K562 (cell line): ENCODE data around the gene CD68. TPM values are rescaled to one million over a fixed set of nuclear protein-coding genes. Genes with fewer than 3 reads are reported as not detected.

Source experiments
- CBX1 ChIP-seq: sonication (generic); IDR thresholded peaks from 2 replicates; pipeline ENCODE4 v1.6.1; 2016; ENCODE audit warnings: antibody characterized with exemption, low read depth, mild to moderate bottlenecking
- CHCHD3 ChIP-seq: fragments of 250-450 bp; sonication (Bioruptor Pico); IDR thresholded peaks from 2 replicates; pipeline ENCODE4 v2.1.2; 2022; ENCODE audit warnings: mild to moderate bottlenecking
- HDAC1 ChIP-seq, 2 experiments: fragments of 450-650 bp; IDR thresholded peaks; 2 replicates each; pipeline ENCODE4 v1.6.1; 2016 to 2017; ENCODE audit warnings: inconsistent platforms in 1 of 2, mild to moderate bottlenecking in 1 of 2, moderate library complexity in 1 of 2
- JUND ChIP-seq, 2 experiments: IDR thresholded peaks; 2 replicates in 1 of 2; 3 replicates in 1 of 2; pipeline ENCODE4 v1.6.1; 2011; ENCODE audit warnings: borderline replicate concordance in 2 of 2, low read depth in 2 of 2, low read length in 2 of 2, improper control_type of control experiment in 1 of 2, missing biosample characterization in 1 of 2, missing genetic modification characterization in 1 of 2, missing genetic modification reagents in 1 of 2
- MGA ChIP-seq: fragments of 450-650 bp; IDR thresholded peaks from 2 replicates; pipeline ENCODE4 v1.6.1; 2016; ENCODE audit warnings: mild to moderate bottlenecking, moderate library complexity
- PBX2 ChIP-seq, 2 experiments: IDR thresholded peaks in 1 of 2; conservative IDR thresholded peaks in 1 of 2; 2 replicates each; pipeline ENCODE4 v1.6.1; 2016; ENCODE audit warnings: low read depth in 2 of 2, mild to moderate bottlenecking in 1 of 2, missing compliant biosample characterization in 1 of 2, missing genetic modification characterization in 1 of 2, moderate library complexity in 1 of 2
- POLR2B ChIP-seq: fragments of 450-650 bp; IDR thresholded peaks from 2 replicates; pipeline ENCODE4 v1.6.1; 2018; ENCODE audit warnings: low read depth; ENCODE audit not compliant: partially characterized antibody
- RBFOX2 ChIP-seq: fragments of 200-400 bp; formaldehyde crosslinking; IDR thresholded peaks from 2 replicates; pipeline ENCODE4 v1.6.1; 2017; ENCODE audit warnings: low read depth, mild to moderate bottlenecking, low read length, moderate library complexity
- TAF7 ChIP-seq: fragments of 450-650 bp; IDR thresholded peaks from 2 replicates; pipeline ENCODE4 v1.6.1; 2016; ENCODE audit warnings: missing genetic modification characterization, missing compliant biosample characterization
- THRAP3 ChIP-seq: fragments of 450-650 bp; IDR thresholded peaks from 2 replicates; pipeline ENCODE4 v1.6.1; 2016; ENCODE audit warnings: mild to moderate bottlenecking, inconsistent platforms, borderline replicate concordance
- ZBTB7A ChIP-seq: IDR thresholded peaks from 2 replicates; pipeline ENCODE4 v1.6.1; 2011; ENCODE audit warnings: low read depth, mild to moderate bottlenecking, low read length, moderate library complexity, borderline replicate concordance; ENCODE audit not compliant: control insufficient read depth
- polyA plus RNA-seq, 8 experiments: library from polyadenylated mRNA; depleted of rRNA in 4 of 8; stranded (reverse) in 5 of 8; unstranded in 3 of 8; fragments of >200 nt; fragmentation: Nextera tagmentation in 2 of 8; fragmentation: Illumina TruSeq in 1 of 8; extraction: Ambion mirVana in 2 of 8; extraction: Trizol in 1 of 8; gene quantifications; 2 replicates each; pipeline versions ENCODE4 v1.2.1 to v1.2.3, GENCODE V29; 2011 to 2014; ENCODE audit warnings: inconsistent platforms in 1 of 8, missing spikeins in 1 of 8
- total RNA-seq, 7 experiments: library from RNA; depleted of rRNA in 6 of 7; stranded (reverse); fragments of >200 nt in 6 of 7; fragmentation: Illumina TruSeq in 2 of 7; extraction: Trizol in 2 of 7; gene quantifications; 2 replicates each; pipeline versions ENCODE4 v1.2.1 to v1.2.3, GENCODE V29; 2011 to 2021; ENCODE audit warnings: low replicate concordance in 1 of 7

Gene CD68
- total and polyA plus RNA-seq, 9 of the 15 experiments (the other 6 are each of a cell fraction or from before 2014, with no cell fraction given) = 28.2 to 89.8 (median 37.7) TPM

- peak; percentile 63; the same call in 1 of the 2 replicates for TF ChIP-seq ZBTB7A
- TF ChIP-seq CHCHD3 (CRISPR knock-in tag) = 0 out of 2 replicates have a peak, but pooled peaks have one; percentile 36
- TF ChIP-seq THRAP3 = 0 out of 2 replicates have a peak, but pooled peaks have one; percentile 41
- TF ChIP-seq HDAC1 (IDR thresholded peaks at IDR 0.05) = peak in 1 of 2 experiments; percentile 13; a peak in 1 of 4 replicates
- TF ChIP-seq CBX1 = peak; percentile 95
- TF ChIP-seq JUND (IDR thresholded peaks at IDR 0.05; ENCODE audit: borderline replicate concordance, low read depth, low read length) = peak; percentile 37; the same call in 1 of the 2 replicates
- no peak for TF ChIP-seq JUND (tag; IDR thresholded peaks at IDR 0.05; ENCODE audit: borderline replicate concordance, low read depth, low read length)
- TF ChIP-seq POLR2B = peak; percentile 97
- peak; percentile 75 for TF ChIP-seq TAF7 (tag)
- TF ChIP-seq MGA = no peak
- TF ChIP-seq PBX2 (CRISPR knock-in tag; IDR thresholded peaks at IDR 0.05; ENCODE audit: low read depth) = peak; percentile 96
- peak; percentile 100 for TF ChIP-seq PBX2 (tag; conservative IDR thresholded peaks at IDR 0.05; ENCODE audit: low read depth)
- TF ChIP-seq RBFOX2 = peak; percentile 97
Observed at GRCh38 chr17:7572588-7573323, 6.7 kb upstream of the CD68 start (continued).
